HCT116 (cell line): ENCODE measurements around the gene SBNO2.

ENCODE experiments used
- CBX3 ChIP-seq: IDR thresholded peaks from 2 replicates; pipeline ENCODE4 v1.6.1; 2012; ENCODE audit warnings: low read depth
- ELF1 ChIP-seq: IDR thresholded peaks from 2 replicates; pipeline ENCODE4 v1.6.1; 2012; ENCODE audit warnings: low read depth, borderline replicate concordance
- FOSL1 ChIP-seq: IDR thresholded peaks from 2 replicates; pipeline ENCODE4 v1.6.1; 2012; ENCODE audit warnings: low read depth
- JUND ChIP-seq: IDR thresholded peaks from 2 replicates; pipeline ENCODE4 v1.6.1; 2012
- POLR2A ChIP-seq: IDR thresholded peaks from 2 replicates; pipeline ENCODE4 v1.7.0; 2011; ENCODE audit warnings: borderline replicate concordance; ENCODE audit not compliant: insufficient read depth, insufficient read length; ENCODE audit errors: extremely low read depth
- POLR2AphosphoS5 ChIP-seq: IDR thresholded peaks from 2 replicates; pipeline ENCODE4 v1.6.1; 2011; ENCODE audit warnings: mild to moderate bottlenecking, low read depth, low read length, moderate library complexity
- RAD21 ChIP-seq: IDR thresholded peaks from 2 replicates; pipeline ENCODE4 v1.6.1; 2012; ENCODE audit warnings: low read depth, mild to moderate bottlenecking
- TF ChIP-seq, protein P1 (sequence below), 3 experiments: fragments of 200-600 bp in 1 of 3; sonication (generic) in 1 of 3; IDR thresholded peaks in 2 of 3; conservative IDR thresholded peaks in 1 of 3; 2 replicates each; pipeline ENCODE4 v1.5.1; 2012 to 2017; ENCODE audit warnings: low read depth in 2 of 3, low read length in 2 of 3, antibody characterized with exemption in 1 of 3, borderline replicate concordance in 1 of 3, control low read depth in 1 of 3, mild to moderate bottlenecking in 1 of 3, mixed read lengths in 1 of 3, mixed run types in 1 of 3, moderate library complexity in 1 of 3; ENCODE audit not compliant: insufficient read depth in 1 of 3

DNA sequence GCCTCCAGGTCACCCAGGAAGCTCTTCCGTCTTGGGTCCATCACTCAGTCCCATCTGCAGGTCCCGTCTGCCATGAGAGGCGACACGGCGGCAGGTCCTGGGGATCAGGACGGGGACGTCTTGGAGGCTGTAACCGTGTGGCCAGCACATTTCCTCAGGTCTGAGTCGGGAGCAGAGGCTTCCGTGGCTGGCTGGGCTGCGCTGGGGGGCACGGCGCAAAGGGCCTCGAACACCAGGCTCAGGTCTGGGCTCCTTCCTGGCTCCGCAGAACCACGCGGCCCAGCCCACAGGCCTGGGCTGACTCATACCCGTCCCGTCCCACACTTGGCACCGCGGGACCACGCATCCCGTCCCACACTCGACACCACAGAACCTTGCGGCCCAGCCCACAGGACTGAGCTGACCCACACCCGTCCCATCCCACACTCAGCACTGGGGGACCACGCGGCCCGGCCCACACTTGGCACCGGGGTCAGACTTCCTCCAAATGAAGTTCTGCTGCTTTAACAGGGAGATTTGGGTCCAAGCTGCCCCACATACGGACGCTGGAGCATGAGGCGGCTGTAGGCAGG is 30.2 kb downstream of the SBNO2 start:
- no peak for TF ChIP-seq CBX3
- no peak for TF ChIP-seq ELF1
- no peak for TF ChIP-seq JUND
- TF ChIP-seq, protein P1, sequence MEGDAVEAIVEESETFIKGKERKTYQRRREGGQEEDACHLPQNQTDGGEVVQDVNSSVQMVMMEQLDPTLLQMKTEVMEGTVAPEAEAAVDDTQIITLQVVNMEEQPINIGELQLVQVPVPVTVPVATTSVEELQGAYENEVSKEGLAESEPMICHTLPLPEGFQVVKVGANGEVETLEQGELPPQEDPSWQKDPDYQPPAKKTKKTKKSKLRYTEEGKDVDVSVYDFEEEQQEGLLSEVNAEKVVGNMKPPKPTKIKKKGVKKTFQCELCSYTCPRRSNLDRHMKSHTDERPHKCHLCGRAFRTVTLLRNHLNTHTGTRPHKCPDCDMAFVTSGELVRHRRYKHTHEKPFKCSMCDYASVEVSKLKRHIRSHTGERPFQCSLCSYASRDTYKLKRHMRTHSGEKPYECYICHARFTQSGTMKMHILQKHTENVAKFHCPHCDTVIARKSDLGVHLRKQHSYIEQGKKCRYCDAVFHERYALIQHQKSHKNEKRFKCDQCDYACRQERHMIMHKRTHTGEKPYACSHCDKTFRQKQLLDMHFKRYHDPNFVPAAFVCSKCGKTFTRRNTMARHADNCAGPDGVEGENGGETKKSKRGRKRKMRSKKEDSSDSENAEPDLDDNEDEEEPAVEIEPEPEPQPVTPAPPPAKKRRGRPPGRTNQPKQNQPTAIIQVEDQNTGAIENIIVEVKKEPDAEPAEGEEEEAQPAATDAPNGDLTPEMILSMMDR (IDR thresholded peaks at IDR 0.05 in 2 of 3, conservative IDR thresholded peaks at IDR 0.05 in 1 of 3; ENCODE audit: borderline replicate concordance in 1 of 3, insufficient read depth in 1 of 3, low read depth in 2 of 3, low read length in 2 of 3), result no peak
- TF ChIP-seq POLR2A, result no peak
- TF ChIP-seq FOSL1, result no peak
- TF ChIP-seq POLR2AphosphoS5, result no peak
- TF ChIP-seq RAD21, result no peak
